ENCODE measurements around the gene NEUROD4.

NEUROD4 gene

DNA sequence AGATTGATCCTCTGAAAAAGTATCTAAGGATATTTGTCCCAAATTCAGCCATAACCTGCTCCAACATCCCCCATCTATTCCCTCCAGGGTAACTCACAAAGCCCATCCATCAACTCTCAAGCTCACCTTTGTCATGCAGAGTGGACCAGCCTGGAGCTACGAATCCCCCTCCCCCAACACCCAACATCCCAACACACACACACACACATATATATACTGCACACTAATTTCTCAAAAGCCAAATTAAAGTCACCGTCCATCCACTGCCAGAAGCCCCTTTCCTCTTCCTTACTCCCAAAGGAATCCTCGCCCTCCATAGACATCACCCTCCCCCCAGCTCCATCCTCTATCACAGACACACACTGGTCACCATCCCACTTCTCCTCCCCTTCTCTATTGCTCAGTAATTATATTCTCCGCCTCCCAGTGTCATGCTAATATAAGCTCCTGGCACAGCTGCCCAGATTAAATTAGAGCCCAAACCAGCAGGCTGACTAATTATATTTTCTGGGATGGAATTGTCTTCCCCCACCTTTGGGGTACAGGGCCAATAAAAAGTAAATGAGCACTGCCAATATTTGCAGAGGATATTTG lies 21.7 kb upstream of the NEUROD4 start:
- no peak for DNase-seq (ENCODE audit: low read depth in 2 of 2)

DNA sequence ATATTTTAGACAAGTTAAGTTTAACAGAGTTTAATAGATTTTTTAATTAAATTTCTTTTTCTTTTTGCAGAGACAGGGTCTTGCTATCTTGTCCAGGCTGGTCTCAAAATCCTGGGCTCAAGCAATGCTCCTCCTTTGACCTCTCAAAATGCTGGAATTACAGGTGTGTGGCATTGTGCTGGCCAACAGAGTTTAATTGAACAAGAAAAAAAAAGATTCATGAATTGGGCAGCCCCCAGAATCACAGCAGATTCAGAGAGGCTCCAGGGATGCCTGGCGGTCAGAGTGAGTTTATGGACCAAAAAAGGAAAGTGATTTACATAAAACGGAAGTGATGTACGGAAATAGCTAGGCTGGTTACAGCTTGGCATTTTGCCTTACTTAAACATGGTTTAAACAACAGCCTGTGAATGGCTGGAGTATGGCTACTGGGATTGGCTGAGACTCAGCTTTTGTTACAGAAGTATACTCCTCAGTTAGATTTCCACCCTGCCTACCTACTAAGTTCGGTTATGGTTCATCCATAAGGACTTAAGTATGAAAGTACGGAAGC lies 20.7 kb upstream of the NEUROD4 start:
- DNase-seq (ENCODE audit: low read depth in 2 of 2): no peak

DNA sequence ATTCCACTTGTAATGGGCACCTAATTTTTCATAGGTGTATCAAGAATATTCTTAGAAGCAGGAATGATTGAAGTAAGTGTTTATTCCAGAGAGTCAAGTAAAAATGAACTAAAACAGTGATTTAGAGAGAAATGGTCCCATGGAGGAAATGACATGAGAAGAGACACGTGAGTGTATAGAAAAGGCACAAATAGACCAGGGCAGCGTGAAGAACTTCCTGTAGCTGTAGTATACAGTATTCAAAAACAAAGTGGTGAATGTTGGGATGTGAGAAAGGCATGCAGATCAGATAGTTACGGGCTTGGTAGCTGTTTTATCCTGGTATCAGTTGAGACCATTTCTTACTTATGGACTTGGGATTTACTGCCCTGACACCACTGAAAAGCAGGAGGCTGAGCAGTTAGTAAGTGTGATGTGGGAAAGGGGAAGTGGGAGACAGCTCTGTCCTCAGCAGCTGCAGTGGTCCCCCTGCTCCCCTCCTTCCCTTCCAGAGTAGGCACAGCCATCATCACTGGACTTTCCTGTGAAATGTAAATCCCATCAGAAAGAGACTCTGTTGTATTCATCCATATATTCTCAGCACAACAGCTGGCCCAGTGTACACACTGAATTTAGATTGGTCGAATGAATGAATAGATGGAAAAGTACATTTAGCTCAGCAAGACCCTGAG lies 18.4 kb upstream of the NEUROD4 start:
- no peak for DNase-seq (ENCODE audit: low read depth in 2 of 2)

DNA sequence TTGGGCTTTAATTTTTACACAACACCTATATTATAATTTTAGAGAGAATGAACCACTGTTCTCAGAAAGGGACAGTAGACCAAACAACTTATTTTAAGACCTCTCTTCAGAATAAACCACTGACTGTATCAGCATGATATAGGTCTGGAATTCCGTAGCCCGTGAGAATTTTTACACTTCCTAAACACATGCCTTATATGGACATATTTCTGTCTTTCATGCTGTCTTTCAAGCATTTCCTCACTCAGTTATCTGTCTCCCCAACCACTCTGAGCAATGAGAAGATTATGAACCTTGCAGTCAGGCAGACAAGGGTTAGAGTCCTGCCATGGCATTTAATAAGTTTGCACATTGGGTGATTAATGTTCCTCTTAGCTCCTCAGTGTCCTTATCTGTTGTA lies 17.4 kb upstream of the NEUROD4 start:
- no peak for DNase-seq (ENCODE audit: low read depth in 2 of 2)

GRCh38 chr12:55008944-55009585 lies 10.7 kb upstream of the NEUROD4 start:
- DNase-seq (ENCODE audit: low read depth in 2 of 2): no peak

GRCh38 chr12:55017416-55017925 lies 2.3 kb upstream of the NEUROD4 start:
- no peak for DNase-seq (ENCODE audit: low read depth in 2 of 2)

DNA sequence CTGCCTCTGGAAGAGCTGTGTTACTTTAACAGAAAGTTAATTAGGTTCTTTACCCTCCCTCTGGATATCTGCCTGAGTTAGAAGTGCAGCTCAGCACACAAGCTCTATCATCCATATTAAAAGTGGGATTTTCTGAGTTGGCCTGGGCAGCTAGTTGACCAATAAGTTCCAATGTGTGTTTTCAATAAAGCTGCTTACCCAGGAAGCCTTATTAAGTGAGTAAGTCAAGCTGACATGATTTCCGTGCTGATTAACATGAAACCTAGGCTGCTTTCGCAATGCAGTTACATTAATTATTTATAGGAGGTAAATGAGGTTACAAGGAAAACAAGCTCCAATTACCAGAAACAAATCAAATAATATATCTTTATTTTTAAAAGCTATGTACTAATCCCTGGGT lies 4.8 kb downstream of the NEUROD4 start:
- no peak for DNase-seq (ENCODE audit: low read depth in 2 of 2)

- no peak for DNase-seq (ENCODE audit: low read depth in 2 of 2)
Observed at GRCh38 chr12:55025508-55025907, 5.7 kb downstream of the NEUROD4 start.

GRCh38 chr12:55034218-55034617 lies 14.4 kb downstream of the NEUROD4 start:
- DNase-seq (ENCODE audit: low read depth in 2 of 2): no peak

DNA sequence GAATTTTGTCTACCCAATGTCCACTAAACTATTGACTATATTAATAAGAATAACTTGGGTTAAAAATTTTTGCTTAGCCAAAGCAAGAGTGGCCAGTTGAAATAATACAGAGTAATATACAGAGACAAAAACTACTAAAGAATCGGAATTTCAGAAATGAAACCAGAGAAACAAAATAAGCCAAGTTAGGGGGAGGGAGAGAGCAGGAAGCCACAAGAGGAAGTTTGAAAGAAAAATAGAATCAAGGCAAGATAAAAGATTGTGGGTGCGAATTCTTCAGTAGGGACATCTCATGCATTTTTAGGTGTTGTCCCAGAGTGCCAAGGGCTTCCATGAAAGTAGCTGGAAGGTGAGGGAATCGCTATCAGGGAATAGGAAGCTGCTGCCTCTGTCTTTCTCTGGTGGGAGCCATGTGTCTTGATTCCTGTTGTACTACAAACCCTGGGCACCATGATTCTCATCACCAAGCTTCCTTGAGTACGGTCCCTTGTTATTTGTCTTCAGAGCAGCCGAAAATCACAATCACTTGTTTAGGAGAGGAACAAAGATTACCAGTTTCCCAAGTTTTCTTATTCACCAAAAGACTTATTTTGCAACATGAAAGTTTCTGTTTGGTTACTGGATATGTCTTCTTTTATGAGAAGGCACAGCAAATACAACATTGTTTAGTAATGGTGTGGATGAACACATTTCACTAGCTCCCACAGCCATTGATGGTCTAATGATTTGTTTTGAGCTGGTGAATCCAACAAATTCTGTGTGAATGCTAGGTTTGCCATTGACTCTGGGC lies 16.7 kb downstream of the NEUROD4 start:
- DNase-seq (ENCODE audit: low read depth in 2 of 2): no peak

DNA sequence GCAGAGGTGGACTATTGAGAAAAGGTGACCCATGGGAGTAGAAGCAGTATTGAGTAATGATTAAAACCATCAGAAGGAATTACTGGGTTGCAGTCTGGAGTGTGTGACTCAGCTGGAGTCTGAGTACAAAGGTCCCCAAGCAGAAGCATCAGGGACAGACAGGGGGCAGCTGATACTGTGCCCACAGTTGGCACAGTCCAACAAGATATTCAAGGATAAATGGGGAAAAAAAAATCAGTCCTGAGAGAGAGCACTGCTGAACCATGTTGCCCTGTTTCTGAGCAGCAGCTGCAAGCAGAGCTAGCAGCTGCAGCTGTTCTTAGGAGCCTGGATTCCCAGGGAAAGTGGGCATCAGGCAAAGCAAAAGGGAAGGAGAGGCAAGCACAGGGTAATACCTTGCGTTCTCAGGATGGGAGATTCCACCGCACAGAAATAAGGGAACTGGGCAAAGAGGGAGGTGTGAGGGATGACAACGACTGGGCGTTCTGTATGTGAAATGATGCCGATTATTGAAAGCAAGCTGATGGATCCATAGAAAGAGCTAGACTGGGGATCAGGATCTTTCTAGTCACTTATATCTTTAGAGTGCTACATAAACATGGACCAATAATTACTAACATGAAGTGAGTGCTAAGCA lies 17.7 kb downstream of the NEUROD4 start:
- no peak for DNase-seq (ENCODE audit: low read depth in 2 of 2)

DNA sequence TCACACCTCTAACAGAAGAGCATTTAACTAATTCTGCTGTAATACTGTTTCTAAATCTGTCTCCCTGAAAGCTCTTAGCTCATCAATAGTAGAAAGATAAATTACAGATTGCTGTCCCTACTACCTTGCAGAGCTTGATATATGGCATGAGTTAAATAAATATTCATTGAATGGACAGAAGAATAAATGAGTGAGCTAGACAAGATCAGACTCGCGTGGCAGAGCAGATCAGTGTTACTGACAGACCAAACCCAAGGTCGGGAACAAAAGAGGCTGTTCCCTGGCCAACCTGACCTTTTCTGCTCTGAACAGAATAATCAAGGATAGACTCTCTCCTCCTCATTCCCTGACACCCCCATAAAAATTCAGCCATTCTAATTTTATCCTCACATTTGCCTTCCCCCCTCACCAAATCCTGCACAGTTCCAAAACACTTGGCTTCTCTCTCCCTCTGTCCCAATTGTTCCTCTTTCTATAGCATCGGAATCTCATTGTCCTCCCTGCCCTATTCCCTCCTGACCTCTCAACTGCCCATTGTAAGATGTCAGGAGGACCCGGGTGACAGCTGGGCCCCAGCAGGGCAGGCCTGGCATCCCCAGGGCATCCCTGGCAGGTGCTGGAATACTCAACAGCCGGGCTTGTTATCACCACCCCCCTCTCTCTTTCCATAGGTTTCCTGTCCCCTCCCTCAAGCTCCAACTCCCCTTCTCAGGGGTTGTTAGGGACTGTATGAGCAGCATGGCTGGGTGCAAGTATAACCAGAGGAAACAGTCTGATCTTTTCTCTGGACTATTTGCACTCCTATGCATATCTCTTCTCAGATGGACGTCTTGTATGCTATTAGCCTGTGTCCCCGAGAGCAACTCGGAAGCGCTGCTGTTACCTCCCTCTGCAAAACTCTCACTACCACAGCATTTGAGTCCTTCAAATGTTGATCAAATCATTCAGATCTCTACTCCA lies 19.9 kb downstream of the NEUROD4 start:
- no peak for DNase-seq (ENCODE audit: low read depth in 2 of 2)

DNA sequence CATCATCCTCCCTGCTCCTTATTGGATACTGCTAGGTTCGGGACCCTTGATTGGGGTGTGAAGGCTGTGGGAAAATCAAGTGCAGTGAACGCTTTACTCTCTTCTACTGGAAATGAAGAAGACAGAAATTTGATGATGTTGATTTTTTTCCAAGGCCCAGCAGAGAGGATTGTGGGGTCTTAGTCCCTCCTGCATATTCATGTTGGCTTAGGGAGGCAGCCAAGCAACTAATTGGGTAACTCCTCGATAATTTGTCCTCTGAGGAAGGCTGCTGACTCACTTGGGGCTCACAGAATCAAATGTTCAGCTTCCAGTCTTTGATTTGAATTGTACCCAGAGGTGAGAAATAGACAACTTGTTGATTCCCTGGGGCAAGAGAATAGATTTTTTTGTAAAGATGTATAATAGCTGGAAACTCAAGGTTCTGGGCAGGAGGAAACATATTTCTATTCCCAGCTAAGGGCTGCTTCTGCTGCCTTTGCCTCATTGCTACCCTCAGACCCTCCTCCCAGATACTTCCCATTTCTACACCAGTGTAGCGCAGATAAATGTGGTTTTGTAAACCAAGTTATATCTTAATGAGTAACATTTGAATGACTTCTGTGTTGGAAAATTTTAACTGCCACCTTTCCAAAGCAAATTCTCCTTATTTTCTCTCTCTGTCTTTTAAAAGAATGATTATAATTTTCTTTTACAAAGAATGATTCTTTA lies 21.7 kb downstream of the NEUROD4 start:
- DNase-seq (ENCODE audit: low read depth in 2 of 2): no peak

GRCh38 chr12:55043542-55043941 lies 23.8 kb downstream of the NEUROD4 start:
- DNase-seq (ENCODE audit: low read depth in 2 of 2): no peak

DNA sequence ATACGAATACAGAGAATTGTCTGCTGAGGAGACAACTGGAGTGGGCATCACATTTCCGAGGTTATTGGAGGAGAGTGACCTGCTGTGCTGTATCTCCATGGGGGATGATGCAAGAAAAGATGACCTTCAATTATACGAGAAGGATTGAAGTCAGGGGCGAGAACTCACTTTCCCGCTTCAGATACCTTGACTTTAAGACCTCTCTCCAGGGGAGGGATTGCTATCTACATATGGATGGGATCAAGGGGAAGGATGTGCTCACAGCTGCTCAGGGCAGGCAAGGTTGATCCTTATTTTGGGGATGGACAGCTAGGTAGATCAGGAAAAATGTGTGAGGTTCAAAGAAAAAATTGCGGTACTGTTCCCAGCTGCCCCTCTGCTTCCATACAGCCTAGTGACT lies 24.4 kb downstream of the NEUROD4 start:
- DNase-seq (ENCODE audit: low read depth in 2 of 2): no peak

DNA sequence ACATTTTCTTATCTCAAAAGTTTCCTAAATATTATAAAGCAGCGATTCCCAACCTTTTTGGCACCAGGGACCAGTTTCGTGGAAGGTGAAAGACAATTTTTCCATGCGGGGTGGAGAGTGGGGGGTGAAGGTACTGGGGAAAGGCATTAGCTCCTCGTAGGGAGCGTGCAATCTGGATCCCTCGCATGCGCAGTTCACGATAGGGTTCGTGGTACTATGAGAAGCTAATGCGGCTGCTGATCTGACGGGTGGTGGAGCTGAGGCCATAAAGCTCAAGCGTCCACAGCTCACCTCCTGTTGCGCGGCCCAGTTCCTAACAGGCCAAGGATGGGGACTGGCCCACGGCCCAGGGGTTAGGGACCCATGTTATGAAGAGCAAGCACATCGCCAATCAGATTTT lies 29.9 kb downstream of the NEUROD4 start:
- DNase-seq (ENCODE audit: low read depth in 2 of 2): no peak

DNA sequence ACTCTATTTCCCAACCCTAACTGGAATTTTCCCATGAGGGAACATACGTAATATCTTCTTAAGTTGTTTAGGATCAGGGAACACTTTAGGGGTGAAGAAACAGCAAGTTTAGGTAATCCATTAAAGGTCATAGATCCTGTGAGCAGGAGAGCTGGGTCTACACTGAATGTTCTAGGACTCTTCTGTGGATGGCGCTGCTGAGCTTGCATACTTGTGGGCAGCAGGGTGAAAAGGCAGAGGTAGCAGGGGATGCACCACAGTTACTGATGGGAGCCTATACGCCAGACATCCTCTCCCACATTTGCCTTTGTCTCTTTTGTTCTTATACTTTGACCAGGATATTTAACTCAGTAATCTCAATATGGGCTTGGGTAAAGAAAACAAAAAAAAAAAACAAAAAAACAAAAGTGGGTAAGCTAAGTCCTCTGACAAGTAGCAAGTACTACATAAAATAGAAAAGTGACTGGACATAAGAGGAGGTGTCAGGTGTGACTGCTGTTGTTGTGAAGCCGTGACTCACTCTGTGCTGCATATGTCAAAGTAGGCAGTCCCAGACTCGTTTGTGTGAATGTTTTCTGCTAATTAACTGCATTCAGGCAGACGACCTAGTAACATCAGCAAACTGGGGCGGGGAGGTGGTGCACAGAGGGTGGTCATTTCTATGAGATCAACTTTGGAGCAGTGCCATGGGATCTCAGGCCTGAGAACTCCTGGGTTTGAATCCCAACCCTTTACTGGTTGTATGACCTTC lies 31.6 kb downstream of the NEUROD4 start:
- DNase-seq (ENCODE audit: low read depth in 2 of 2): no peak

- DNase-seq (ENCODE audit: low read depth in 2 of 2): no peak
Observed at GRCh38 chr12:55057481-55057880, 37.7 kb downstream of the NEUROD4 start.

DNA sequence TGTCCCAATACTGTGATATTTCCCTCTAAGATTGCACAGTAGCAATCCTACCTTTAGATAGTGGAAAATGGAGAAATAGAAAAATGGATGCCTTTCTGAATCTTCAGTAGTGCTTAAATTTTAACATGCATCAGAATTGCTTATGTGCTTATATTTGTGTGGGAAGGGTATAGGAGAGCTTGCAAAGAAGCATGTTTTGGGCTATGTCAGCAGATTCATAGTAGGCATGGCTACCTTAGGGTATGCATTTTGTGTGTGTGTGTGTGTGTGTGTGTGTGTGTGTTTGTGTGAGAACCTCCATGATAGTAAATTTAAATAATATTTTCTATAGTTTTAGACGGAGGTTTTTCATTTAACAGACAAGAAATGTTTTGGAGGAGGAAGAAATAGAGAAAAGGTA lies 38.3 kb downstream of the NEUROD4 start:
- DNase-seq (ENCODE audit: low read depth in 2 of 2): no peak

Data from stimulated activated CD8-positive, alpha-beta memory T cell treated with anti-CD3 and anti-CD28 coated beads, Interleukin-2, amount 100 ng/mL, for 1 hour (primary cell).